Measurements from ENCODE around the gene NRP1. TPM values are rescaled to one million over a fixed set of nuclear protein-coding genes. Genes with fewer than 3 reads are reported as not detected.
A peak's percentile ranks its signal among the peaks of the same experiment; 100 is the strongest.

The NRP1 gene
- total RNA-seq, 1 experiment from 2014 or later: 0.71 TPM

DNA sequence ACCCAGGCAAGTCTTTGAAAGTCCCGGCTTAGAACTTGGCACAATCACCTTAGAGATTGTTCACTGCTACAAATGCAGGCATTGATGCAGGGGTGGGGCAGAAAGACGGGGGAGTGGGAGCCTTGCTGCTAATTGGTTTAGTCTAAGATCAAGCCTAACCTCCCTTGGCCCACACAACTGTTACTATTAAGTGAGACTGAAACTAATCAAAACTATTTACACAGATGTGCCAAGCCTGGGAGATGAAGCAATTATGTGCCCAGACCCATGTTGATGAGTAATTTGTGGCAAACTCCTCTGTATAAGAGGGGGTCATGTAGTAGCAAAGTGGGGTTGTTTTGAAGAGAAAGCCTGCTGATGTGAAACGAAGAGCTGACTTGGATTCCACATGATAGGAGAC is 198.2 kb downstream of the NRP1 start:
- DNase-seq: no peak
- H3K9ac ChIP-seq (ENCODE audit: low read length): no peak overlapping the region
- no peaks in the 10 kb centered on the region for H3K79me2 ChIP-seq (ENCODE audit: low read length)
- no peak overlapping the region for H3K4me3 ChIP-seq (ENCODE audit: low read length)
- no peak overlapping the region for H2AFZ ChIP-seq (ENCODE audit: low read length)
- H3K9me3 ChIP-seq (ENCODE audit: low read length): no peaks in the 10 kb centered on the region
- H3K36me3 ChIP-seq (ENCODE audit: insufficient read depth, low read length): no peaks in the 10 kb centered on the region
- no peaks in the 10 kb centered on the region for H3K27me3 ChIP-seq (ENCODE audit: low read length)
- peaks cover 10% of the 10 kb centered on the region for H3K4me1 ChIP-seq (ENCODE audit: low read length)
- no peak overlapping the region for H3K27ac ChIP-seq (ENCODE audit: low read length)
- H3K4me2 ChIP-seq (ENCODE audit: low read depth, low read length, poor library complexity, severe bottlenecking): no peak overlapping the region
- no peaks in the 10 kb centered on the region for H3K9me2 ChIP-seq (replicated peaks; ENCODE audit: insufficient read depth, low read length)
- H4K20me1 ChIP-seq (ENCODE audit: insufficient read depth, low read depth, low read length): no peaks in the 10 kb centered on the region

DNA sequence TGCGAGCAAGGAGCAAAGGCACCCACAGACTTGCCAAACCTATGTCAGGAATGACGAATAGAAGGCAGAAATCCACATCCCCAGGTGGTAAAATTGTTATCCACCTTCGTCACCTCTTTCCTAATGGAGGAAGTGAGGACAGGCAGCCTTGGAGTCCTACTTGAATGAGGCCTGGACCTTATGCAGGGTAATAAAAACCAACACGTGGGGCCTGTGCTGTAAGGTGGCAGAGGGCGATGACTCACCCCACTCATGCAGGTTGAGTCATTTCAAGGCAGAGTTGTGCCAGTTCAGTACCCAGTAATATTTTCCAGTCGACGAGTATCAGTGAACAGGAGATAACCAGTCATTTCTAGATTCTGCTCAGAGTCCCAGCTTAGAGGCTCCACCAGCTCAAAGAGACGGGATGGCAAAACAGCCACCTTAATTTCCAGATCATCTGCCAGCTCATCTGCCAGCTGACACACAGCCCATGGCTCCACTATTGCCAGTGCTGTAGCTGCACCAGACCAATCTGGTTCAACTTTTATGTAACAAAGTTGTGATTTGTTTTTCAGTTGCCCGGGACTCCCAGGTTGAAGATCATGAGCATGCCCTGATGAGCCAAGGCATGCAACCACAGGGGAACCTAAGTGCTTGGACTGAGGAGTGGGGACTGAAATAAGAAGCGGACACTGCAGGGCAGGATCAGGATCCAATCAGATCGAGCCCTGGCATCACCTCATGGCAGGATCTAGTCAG is 200.3 kb downstream of the NRP1 start:
- no peak overlapping the region for H3K9ac ChIP-seq (ENCODE audit: low read length)
- H2AFZ ChIP-seq (ENCODE audit: low read length): no peak overlapping the region
- no peak overlapping the region for H3K27ac ChIP-seq (ENCODE audit: low read length)
- no peaks in the 10 kb centered on the region for H3K9me2 ChIP-seq (replicated peaks; ENCODE audit: insufficient read depth, low read length)
- peaks cover 10% of the 10 kb centered on the region for H3K4me1 ChIP-seq (ENCODE audit: low read length)
- H3K79me2 ChIP-seq (ENCODE audit: low read length): no peaks in the 10 kb centered on the region
- no peaks in the 10 kb centered on the region for H4K20me1 ChIP-seq (ENCODE audit: insufficient read depth, low read depth, low read length)
- no peaks in the 10 kb centered on the region for H3K27me3 ChIP-seq (ENCODE audit: low read length)
- no peak overlapping the region for H3K4me2 ChIP-seq (ENCODE audit: low read depth, low read length, poor library complexity, severe bottlenecking)
- DNase-seq: no peak
- no peaks in the 10 kb centered on the region for H3K36me3 ChIP-seq (ENCODE audit: insufficient read depth, low read length)
- no peaks in the 10 kb centered on the region for H3K9me3 ChIP-seq (ENCODE audit: low read length)
- no peak overlapping the region for H3K4me3 ChIP-seq (ENCODE audit: low read length)

DNA sequence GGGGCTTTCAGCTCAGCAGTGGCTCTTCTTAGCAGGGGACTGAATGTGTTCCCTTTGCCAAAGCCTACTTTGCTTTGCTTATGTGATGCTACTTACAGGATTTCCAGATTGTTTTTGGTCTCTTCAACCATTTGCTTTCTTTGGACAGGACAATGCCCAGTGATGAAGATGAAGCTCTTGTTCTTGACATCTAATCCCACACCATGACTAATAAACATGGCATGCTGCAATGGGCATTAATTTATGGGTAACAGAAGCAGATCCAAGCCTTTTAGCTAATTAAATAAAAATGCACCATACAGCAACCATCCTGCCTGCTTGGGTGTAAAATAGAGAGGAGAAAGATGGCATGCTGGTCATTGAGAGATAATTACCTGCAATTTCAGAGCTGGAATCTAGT is 200.9 kb downstream of the NRP1 start:
- Histone ChIP-seq H3K36me3 (ENCODE audit: insufficient read depth, low read length) (no peaks in the 10 kb centered on the region), H2AFZ (ENCODE audit: low read length) (no peak overlapping the region), H3K27me3 (ENCODE audit: low read length) (no peaks in the 10 kb centered on the region), H3K9ac (ENCODE audit: low read length) (no peak overlapping the region), H3K4me1 (ENCODE audit: low read length) (peaks cover 10% of the 10 kb centered on the region), H3K27ac (ENCODE audit: low read length) (no peak overlapping the region), H3K4me3 (ENCODE audit: low read length) (no peak overlapping the region), H3K4me2 (ENCODE audit: low read depth, low read length, poor library complexity, severe bottlenecking) (no peak overlapping the region), H3K9me2 (replicated peaks; ENCODE audit: insufficient read depth, low read length) (no peaks in the 10 kb centered on the region), H3K79me2 (ENCODE audit: low read length) (no peaks in the 10 kb centered on the region), H3K9me3 (ENCODE audit: low read length) (no peaks in the 10 kb centered on the region), H4K20me1 (ENCODE audit: insufficient read depth, low read depth, low read length) (no peaks in the 10 kb centered on the region)
- no peak for DNase-seq

DNA sequence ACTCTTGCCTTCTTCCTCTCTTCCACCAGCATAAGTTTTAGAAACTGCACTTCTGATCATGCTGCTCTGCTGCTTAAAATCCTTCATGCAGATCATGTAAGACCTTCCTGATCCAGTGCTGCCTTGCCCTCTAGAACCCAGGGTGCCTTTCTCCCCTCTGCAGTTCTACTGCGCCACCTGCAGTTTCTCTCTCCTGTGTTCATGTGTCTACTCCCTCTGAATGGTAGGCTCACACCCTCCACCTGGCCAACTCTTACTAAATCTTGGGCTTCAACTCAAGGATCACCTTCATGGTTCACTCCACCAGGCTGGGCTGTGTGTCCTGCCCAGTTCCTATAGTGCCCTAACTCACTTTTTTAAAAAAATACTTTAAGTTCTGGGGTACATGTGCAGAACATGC is 201.8 kb downstream of the NRP1 start:
- H3K27me3 ChIP-seq (ENCODE audit: low read length): no peaks in the 10 kb centered on the region
- H3K79me2 ChIP-seq (ENCODE audit: low read length): no peaks in the 10 kb centered on the region
- peaks cover 10% of the 10 kb centered on the region for H3K4me1 ChIP-seq (ENCODE audit: low read length)
- peak; percentile 88 for DNase-seq
- H3K4me2 ChIP-seq (ENCODE audit: low read depth, low read length, poor library complexity, severe bottlenecking): no peak overlapping the region
- no peak overlapping the region for H3K9ac ChIP-seq (ENCODE audit: low read length)
- no peaks in the 10 kb centered on the region for H3K9me2 ChIP-seq (replicated peaks; ENCODE audit: insufficient read depth, low read length)
- no peaks in the 10 kb centered on the region for H3K9me3 ChIP-seq (ENCODE audit: low read length)
- no peaks in the 10 kb centered on the region for H4K20me1 ChIP-seq (ENCODE audit: insufficient read depth, low read depth, low read length)
- no peak overlapping the region for H2AFZ ChIP-seq (ENCODE audit: low read length)
- H3K4me3 ChIP-seq (ENCODE audit: low read length): no peak overlapping the region
- H3K36me3 ChIP-seq (ENCODE audit: insufficient read depth, low read length): no peaks in the 10 kb centered on the region
- no peak overlapping the region for H3K27ac ChIP-seq (ENCODE audit: low read length)

DNA sequence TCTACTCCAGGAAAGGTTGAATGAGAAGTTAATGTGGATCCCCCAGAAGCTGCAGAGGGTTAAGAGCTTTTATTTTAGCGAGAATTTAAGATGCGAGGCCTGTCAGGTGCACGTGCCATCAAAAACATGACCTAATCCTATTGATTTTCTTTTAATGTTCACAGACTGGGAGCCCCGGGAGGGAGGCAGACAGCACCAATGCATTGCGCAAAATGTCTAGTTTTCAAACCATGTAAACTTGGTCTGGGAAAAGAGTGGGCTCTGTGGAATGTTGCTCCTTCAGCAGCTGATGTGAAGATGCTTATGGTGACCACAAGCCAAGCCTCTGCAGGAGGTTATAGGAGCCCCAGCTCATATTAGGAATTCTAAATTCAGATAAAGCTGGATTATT is 204.5 kb downstream of the NRP1 start:
- Histone ChIP-seq H4K20me1 (ENCODE audit: insufficient read depth, low read depth, low read length) (no peaks in the 10 kb centered on the region), H3K4me3 (ENCODE audit: low read length) (no peak overlapping the region), H3K4me2 (ENCODE audit: low read depth, low read length, poor library complexity, severe bottlenecking) (no peak overlapping the region), H3K9ac (ENCODE audit: low read length) (no peak overlapping the region), H2AFZ (ENCODE audit: low read length) (no peak overlapping the region), H3K36me3 (ENCODE audit: insufficient read depth, low read length) (no peaks in the 10 kb centered on the region), H3K27me3 (ENCODE audit: low read length) (no peaks in the 10 kb centered on the region), H3K9me3 (ENCODE audit: low read length) (no peaks in the 10 kb centered on the region), H3K27ac (ENCODE audit: low read length) (no peak overlapping the region), H3K9me2 (replicated peaks; ENCODE audit: insufficient read depth, low read length) (no peaks in the 10 kb centered on the region), H3K79me2 (ENCODE audit: low read length) (no peaks in the 10 kb centered on the region), H3K4me1 (ENCODE audit: low read length) (peaks cover 21% of the 10 kb centered on the region)
- DNase-seq: no peak

DNA sequence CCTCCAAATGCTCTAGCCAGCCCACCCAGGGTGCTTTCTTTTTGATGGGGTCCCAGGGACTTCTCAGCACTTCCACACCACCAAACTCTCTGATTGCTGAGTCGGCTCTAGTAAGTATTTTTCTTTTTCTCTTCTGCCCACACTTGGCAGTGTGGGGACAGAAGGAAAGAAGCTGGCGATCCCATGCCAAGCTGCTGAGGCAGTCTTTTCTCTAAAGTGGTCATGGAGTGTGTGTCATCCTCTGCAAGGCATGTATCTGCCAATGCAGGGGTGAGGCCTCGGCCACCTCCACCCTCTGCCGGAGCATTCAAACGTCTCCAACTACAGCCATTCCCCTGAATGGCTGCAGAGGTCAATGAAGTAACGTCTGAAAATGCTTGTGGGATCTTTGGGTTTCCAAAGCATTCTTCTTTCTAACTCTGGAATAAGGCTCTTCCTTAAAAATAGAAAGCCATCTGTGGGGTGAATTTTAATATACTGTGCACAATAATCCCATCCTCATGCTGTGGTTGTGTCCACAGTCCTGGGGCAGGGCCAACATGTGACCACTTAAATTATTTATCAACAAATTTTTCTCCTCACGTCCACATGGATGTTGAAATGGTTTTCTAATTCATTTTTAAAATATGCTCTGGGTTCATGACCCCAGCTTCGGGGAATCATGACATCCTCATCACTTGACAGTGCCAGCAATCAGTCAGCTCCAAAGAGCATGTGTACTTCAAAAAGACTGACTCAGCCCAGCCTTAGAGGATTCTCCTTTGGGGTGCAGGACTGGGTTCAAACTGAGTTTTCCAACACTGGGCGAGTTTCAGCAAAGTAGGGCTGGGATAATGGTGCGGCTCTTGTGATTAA is 205.1 kb downstream of the NRP1 start:
- H4K20me1 ChIP-seq (ENCODE audit: insufficient read depth, low read depth, low read length): no peaks in the 10 kb centered on the region
- H3K9me2 ChIP-seq (replicated peaks; ENCODE audit: insufficient read depth, low read length): no peaks in the 10 kb centered on the region
- no peaks in the 10 kb centered on the region for H3K27me3 ChIP-seq (ENCODE audit: low read length)
- H3K4me3 ChIP-seq (ENCODE audit: low read length): no peak overlapping the region
- H2AFZ ChIP-seq (ENCODE audit: low read length): no peak overlapping the region
- no peak overlapping the region for H3K9ac ChIP-seq (ENCODE audit: low read length)
- no peak overlapping the region for H3K27ac ChIP-seq (ENCODE audit: low read length)
- H3K4me1 ChIP-seq (ENCODE audit: low read length): peaks cover 21% of the 10 kb centered on the region
- no peaks in the 10 kb centered on the region for H3K36me3 ChIP-seq (ENCODE audit: insufficient read depth, low read length)
- H3K9me3 ChIP-seq (ENCODE audit: low read length): no peaks in the 10 kb centered on the region
- no peak for DNase-seq
- H3K4me2 ChIP-seq (ENCODE audit: low read depth, low read length, poor library complexity, severe bottlenecking): no peak overlapping the region
- H3K79me2 ChIP-seq (ENCODE audit: low read length): no peaks in the 10 kb centered on the region

DNA sequence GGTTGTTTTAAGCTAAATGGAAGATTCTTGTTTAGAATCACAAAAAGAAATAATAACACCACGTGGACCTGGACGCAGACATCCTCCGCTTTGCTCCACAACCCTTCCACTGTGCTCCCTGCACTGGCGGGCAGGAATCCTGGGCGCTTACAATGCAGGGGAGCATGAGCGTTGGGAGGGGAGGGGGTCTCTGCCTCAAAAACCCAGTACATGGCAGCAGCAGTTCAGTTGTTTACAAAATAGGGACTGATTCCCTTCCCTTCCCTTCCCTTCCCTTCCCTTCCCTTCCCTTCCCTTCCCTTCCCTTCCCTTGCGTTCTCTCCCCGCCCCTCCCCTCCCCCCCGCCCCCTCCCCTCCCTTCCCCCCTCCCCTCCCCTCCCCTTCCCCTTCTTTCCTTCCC is 206.8 kb downstream of the NRP1 start:
- Histone ChIP-seq H3K9ac (ENCODE audit: low read length) (no peak overlapping the region), H3K9me3 (ENCODE audit: low read length) (no peaks in the 10 kb centered on the region), H3K4me1 (ENCODE audit: low read length) (peaks cover 21% of the 10 kb centered on the region), H3K4me3 (ENCODE audit: low read length) (no peak overlapping the region), H3K4me2 (ENCODE audit: low read depth, low read length, poor library complexity, severe bottlenecking) (no peak overlapping the region), H4K20me1 (ENCODE audit: insufficient read depth, low read depth, low read length) (no peaks in the 10 kb centered on the region), H3K79me2 (ENCODE audit: low read length) (no peaks in the 10 kb centered on the region), H3K36me3 (ENCODE audit: insufficient read depth, low read length) (no peaks in the 10 kb centered on the region), H2AFZ (ENCODE audit: low read length) (no peak overlapping the region), H3K9me2 (replicated peaks; ENCODE audit: insufficient read depth, low read length) (no peaks in the 10 kb centered on the region), H3K27me3 (ENCODE audit: low read length) (no peaks in the 10 kb centered on the region), H3K27ac (ENCODE audit: low read length) (no peak overlapping the region)
- DNase-seq: no peak

All from Karpas-422 (cell line).